Transverse colon (tissue), 4 donors: ENCODE data around the gene PAX5. TPM values are rescaled to one million over a fixed set of nuclear protein-coding genes. Genes with fewer than 3 reads are reported as not detected.

Experiments
- DNase-seq: peaks from one replicate; pipeline ENCODE4 v3.0.0-alpha.2; 2019
- H3K27ac ChIP-seq, 4 donors: fragments of 200-600 bp; sonication (generic); 2 replicates each; pipeline ENCODE4 v1.5.1; 2016 to 2018; ENCODE audit warnings: inconsistent platforms in 4 of 4
- H3K27me3 ChIP-seq: fragments of 200-600 bp; sonication (generic); 2 replicates; pipeline ENCODE4 v1.5.1; 2017; ENCODE audit warnings: inconsistent platforms
- H3K36me3 ChIP-seq, 4 donors: fragments of 200-600 bp; sonication (generic); 2 replicates each; pipeline ENCODE4 v1.5.1; 2017 to 2019; ENCODE audit warnings: inconsistent platforms in 4 of 4
- H3K4me1 ChIP-seq, 4 donors: fragments of 200-600 bp; sonication (generic); 2 replicates each; pipeline ENCODE4 v1.5.1; 2017 to 2020; ENCODE audit warnings: inconsistent platforms in 4 of 4
- H3K4me3 ChIP-seq, 4 donors: fragments of 200-600 bp; sonication (generic); 1 replicate in 1 of 4; 2 replicates in 3 of 4; pipeline versions ENCODE4 v1.5.1 to v1.6.1; 2017 to 2019; ENCODE audit warnings: inconsistent platforms in 4 of 4
- H3K9me3 ChIP-seq, 2 donors: fragments of 200-600 bp; sonication (generic); 2 replicates each; pipeline ENCODE4 v1.5.1; 2017 to 2019; ENCODE audit warnings: inconsistent platforms in 2 of 2
- CTCF ChIP-seq, 5 experiments: fragments of 200-600 bp in 3 of 5; fragments of 450-650 bp in 2 of 5; sonication (generic) in 3 of 5; IDR thresholded peaks; 1 replicate in 2 of 5; 2 replicates in 3 of 5; pipeline ENCODE4 v1.5.1; 2016 to 2017; ENCODE audit warnings: antibody characterized with exemption in 5 of 5, inconsistent platforms in 3 of 5, mild to moderate bottlenecking in 2 of 5, moderate library complexity in 1 of 5
- EP300 ChIP-seq: sonication (generic); formaldehyde crosslinking; IDR thresholded peaks from one replicate; pipeline ENCODE4 v1.6.1; 2017; ENCODE audit warnings: antibody characterized with exemption, low read depth
- POLR2A ChIP-seq: fragments of 450-650 bp; IDR thresholded peaks from one replicate; pipeline ENCODE4 v1.6.1; 2016; ENCODE audit warnings: antibody characterized with exemption, mild to moderate bottlenecking, moderate library complexity
- POLR2AphosphoS5 ChIP-seq, 3 donors: sonication (generic); formaldehyde crosslinking; IDR thresholded peaks; one replicate each; pipeline ENCODE4 v1.6.1; 2016; ENCODE audit warnings: antibody characterized with exemption in 3 of 3
- WGBS, 2 donors: methylation state at CpG; one replicate each; pipeline ENCODE4 v1.1.5; 2018; ENCODE audit warnings: low coverage in 1 of 2; 5-methylcytosine and 5-hydroxymethylcytosine counted together
- in situ Hi-C, 4 donors: fragments of 200-750 bp; cut with MboI; loops; one replicate each; pipeline versions ENCODE4 v1.15.0 to v1.15.1; 2017; ENCODE audit warnings: low sequenced_read_pairs in 3 of 4, low pct_ligation_motif_present in 1 of 4, low pct_unique_long_range_greater_than_20kb in 1 of 4
- intact Hi-C: fragments of 100-400 bp; cut with DNase I; formaldehyde crosslinking; loops from one replicate; pipeline ENCODE4 v1.15.1; 2023; ENCODE audit warnings: low total_unique reads
- total RNA-seq, 4 donors: library from RNA; depleted of rRNA; stranded (reverse); fragments of >200 nt; gene quantifications; one replicate each; pipeline ENCODE4 v1.1.0, GENCODE V29; 2016

PAX5 gene
- total RNA-seq, 4 donors from 2014 or later, result 2.4 to 3.7 TPM; not detected in 2

- intact Hi-C loops, result no loop called here
- H3K27ac ChIP-seq, result no peak overlapping the region
- DNase-seq, result no peak
- no peak overlapping the region for H3K4me3 ChIP-seq
- H3K4me1 ChIP-seq, result peaks cover 0 to 10% (median 0%) of the 10 kb centered on the region in 4 donors
- H3K27me3 ChIP-seq, result peaks cover 55% of the 10 kb centered on the region
- no peaks in the 10 kb centered on the region for H3K36me3 ChIP-seq
- WGBS, 2 donors, result 44 to 46% methylated on average over 4 to 7 of the region's 7 CpGs
- peaks cover 0 to 10% of the 10 kb centered on the region in 2 donors for H3K9me3 ChIP-seq
- in situ Hi-C loops, result no loop called here
- no peak for TF ChIP-seq POLR2AphosphoS5 (IDR thresholded peaks at IDR 0.05)
- TF ChIP-seq CTCF (IDR thresholded peaks at IDR 0.05), result no peak
- no peak for TF ChIP-seq POLR2A
- TF ChIP-seq EP300, result no peak
These were observed 41.4 kb downstream of the PAX5 start for GRCh38 chr9:36992501-36993316.

GRCh38 chr9:36991516-36992134 is 42.4 kb downstream of the PAX5 start:
- no peak overlapping the region for H3K27ac ChIP-seq
- TF ChIP-seq POLR2AphosphoS5 (IDR thresholded peaks at IDR 0.05), result no peak
- peak in 3 of 5 experiments; percentile 21 to 46 (median 24) for TF ChIP-seq CTCF (IDR thresholded peaks at IDR 0.05)
- no peak for TF ChIP-seq EP300
- intact Hi-C loops (no loop called here), in situ Hi-C loops (no loop called here)
- H3K4me1 ChIP-seq, result peaks cover 0 to 10% (median under 1%) of the 10 kb centered on the region in 4 donors
- H3K27me3 ChIP-seq, result peaks cover 64% of the 10 kb centered on the region
- peaks cover 0 to 10% of the 10 kb centered on the region in 2 donors for H3K9me3 ChIP-seq
- H3K36me3 ChIP-seq, result no peaks in the 10 kb centered on the region
- 23 to 31% methylated on average over 2 to 6 of the region's 6 CpGs for WGBS, 2 donors
- no peak for DNase-seq
- H3K4me3 ChIP-seq, result no peak overlapping the region

GRCh38 chr9:36988848-36989247 is 45.2 kb downstream of the PAX5 start:
- Histone ChIP-seq H3K36me3 (no peaks in the 10 kb centered on the region), H3K4me1 (peaks cover 0 to 8% (median 3%) of the 10 kb centered on the region in 4 donors), H3K9me3 (peaks cover 0 to 10% of the 10 kb centered on the region in 2 donors), H3K27me3 (peaks cover 76% of the 10 kb centered on the region), H3K4me3 (no peak overlapping the region), H3K27ac (no peak overlapping the region)
- in situ Hi-C loops (no loop called here), intact Hi-C loops (no loop called here)
- TF ChIP-seq POLR2AphosphoS5 (IDR thresholded peaks at IDR 0.05) (no peak), POLR2A (no peak), EP300 (no peak), CTCF (IDR thresholded peaks at IDR 0.05) (no peak)
- WGBS, 2 donors, result 38% methylated on average over 6 of the region's 6 CpGs; no CpG with 5 or more reads in 1 of the 2 donors
- no peak for DNase-seq

GRCh38 chr9:36987891-36988290 is 46.2 kb downstream of the PAX5 start:
- Histone ChIP-seq H3K4me3 (no peak overlapping the region), H3K27ac (no peak overlapping the region), H3K27me3 (peaks cover 76% of the 10 kb centered on the region), H3K36me3 (no peaks in the 10 kb centered on the region), H3K9me3 (peaks cover 0 to 10% of the 10 kb centered on the region in 2 donors), H3K4me1 (peaks cover 0 to 8% (median 3%) of the 10 kb centered on the region in 4 donors)
- 10 to 31% methylated on average over 2 to 14 of the region's 14 CpGs for whole genome bisulfite sequencing, 2 donors
- in situ Hi-C loops (no loop called here), intact Hi-C loops (no loop called here)
- no peak for DNase-seq
- TF ChIP-seq POLR2AphosphoS5 (IDR thresholded peaks at IDR 0.05) (no peak), CTCF (IDR thresholded peaks at IDR 0.05) (no peak), POLR2A (no peak), EP300 (no peak)
